Eye (tissue), 1 donor: ENCODE results near the gene FAM9C.
"Not testable (repeated sequence)": the region's sequence is repeated elsewhere in the genome, so short reads cannot be mapped to it uniquely, and the experiment has no call there.

Experiments used
- DNase-seq: peaks from one replicate; pipeline ENCODE4 v3.0.0-alpha.2; 2015

FAM9C gene

DNA sequence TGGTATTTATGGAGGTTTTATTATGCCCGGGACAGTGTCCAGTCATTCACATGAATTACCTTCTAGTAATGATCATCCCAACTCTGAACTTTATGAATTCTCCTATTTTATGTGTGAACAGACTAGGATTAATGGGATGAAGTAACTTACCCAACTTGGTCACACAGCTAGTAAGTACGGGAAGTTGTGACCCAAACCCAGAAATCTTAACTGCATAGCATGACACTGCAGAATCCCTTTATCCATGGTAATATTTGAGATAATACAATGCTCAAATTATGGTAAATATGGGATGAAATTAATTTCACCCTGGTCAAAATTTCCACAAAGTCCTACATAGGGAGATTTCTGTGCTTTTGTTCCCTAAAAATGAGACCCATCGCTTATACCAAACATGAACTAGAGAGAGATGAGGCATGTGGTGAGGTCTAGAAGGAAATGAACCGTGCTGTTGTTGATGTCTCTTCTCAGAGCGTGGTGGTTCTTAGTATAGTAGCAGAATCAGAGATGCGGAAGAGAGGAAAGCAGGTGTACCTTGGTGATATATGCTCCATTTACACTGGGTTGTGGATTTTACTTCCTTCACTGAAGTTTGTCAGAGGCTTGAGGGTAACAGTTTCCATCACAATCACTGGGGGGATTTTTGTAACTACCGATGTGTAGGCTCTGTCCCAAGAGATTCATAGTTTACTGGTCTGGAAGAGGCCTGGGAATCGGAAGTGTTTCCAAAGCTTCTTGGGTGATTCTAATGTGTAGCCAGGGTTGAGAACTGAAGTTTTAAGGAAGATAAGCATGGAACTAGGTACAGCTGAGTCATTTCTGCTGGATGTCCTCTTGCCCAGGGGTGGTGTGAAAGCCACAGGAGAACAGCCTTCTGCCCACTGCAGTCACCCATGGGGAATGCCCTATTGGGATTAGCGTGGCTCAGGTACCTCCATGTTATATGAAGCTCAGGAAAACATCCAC lies 30.2 kb upstream of the FAM9C start:
- DNase-seq, result no peak

GRCh38 chrX:13069771-13070416 lies 25.5 kb upstream of the FAM9C start:
- no peak for DNase-seq

- DNase-seq, result no peak
Measured at GRCh38 chrX:13068651-13069050, 24.2 kb upstream of the FAM9C start.

DNA sequence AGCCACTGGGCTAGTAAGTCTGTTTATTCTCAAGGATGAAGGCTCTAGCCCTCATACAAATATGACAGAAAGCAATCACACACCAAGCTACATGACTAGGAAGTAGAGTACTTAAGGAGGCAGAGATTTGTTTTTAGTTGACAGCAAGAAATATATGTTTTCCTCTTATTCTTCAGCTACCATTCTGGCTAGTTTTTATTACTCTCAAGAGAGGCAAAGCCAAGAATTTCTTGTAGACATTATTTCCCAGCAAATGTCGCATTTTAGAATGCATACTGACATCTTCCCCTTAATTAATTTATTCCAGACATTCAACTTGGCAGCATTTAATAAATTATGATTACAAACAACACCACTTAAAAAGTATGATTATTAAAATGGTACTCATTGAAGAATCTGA lies 23.4 kb upstream of the FAM9C start:
- no peak for DNase-seq

DNA sequence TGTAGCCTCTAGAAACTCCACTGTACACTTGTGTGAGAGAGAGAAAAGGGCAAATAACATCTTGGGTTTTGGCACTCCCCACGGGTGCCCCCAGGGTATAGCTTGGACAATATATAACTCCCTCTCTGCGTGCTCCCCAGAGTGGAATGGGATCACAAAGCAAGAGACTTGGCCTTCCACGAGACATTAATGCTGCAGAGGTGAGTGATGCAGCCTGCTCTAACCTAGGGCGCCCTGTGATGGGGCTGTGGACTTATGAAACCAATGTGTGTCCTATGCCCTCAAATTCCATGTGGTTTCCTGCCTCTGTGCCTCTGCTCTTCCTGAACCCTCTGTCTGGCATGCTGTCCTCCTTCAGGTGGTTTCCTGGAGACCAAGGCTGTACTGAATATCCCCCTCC lies 22.0 kb upstream of the FAM9C start:
- DNase-seq, result no peak

GRCh38 chrX:13064599-13065143 lies 20.3 kb upstream of the FAM9C start:
- no peak for DNase-seq

DNA sequence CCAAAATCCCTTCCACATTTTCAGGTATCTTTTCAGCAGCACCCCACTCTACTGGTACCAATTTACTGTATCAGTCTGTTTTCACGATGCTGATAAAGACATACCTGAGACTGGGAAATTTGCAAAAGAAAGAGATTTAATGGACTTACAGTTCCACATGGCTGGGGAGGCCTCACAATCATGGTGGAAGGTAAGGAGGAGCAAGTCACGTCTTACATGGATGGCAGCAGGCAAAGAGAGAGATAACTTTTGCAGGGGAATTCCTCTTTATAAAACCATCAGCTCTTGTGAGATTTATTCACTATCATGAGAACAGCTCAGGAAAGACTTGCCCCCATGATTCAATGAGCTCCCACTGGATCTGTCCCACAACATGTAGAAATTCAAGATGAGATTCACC lies 18.7 kb upstream of the FAM9C start:
- not testable (repeated sequence) for DNase-seq

- not testable (repeated sequence) for DNase-seq
Measured at GRCh38 chrX:13062331-13062730, 17.9 kb upstream of the FAM9C start.

- not testable (repeated sequence) for DNase-seq
Measured at GRCh38 chrX:13061215-13061708, 16.8 kb upstream of the FAM9C start.

- DNase-seq, result no peak
Measured at GRCh38 chrX:13059637-13060499, 15.4 kb upstream of the FAM9C start.

DNA sequence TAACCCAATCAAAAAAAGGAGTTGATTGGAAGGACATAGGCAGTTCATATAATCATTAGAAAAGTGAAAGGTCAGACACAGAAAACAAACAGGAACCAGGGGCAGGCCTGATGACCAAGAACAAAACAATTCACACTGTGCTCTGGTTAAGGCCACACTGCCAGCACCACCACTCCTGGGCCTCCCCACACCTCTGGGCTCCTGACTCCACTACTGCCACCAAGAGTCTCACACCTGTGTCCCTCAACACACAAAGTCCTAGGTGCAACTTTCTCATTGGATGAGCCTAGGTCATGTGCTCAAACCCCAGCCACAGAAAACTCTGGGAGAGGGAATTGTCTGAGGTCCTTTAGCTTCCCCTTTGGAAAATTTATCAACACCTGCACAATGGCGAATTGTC lies 11.1 kb upstream of the FAM9C start:
- no peak for DNase-seq

GRCh38 chrX:13053171-13053570 lies 8.8 kb upstream of the FAM9C start:
- no peak for DNase-seq

DNA sequence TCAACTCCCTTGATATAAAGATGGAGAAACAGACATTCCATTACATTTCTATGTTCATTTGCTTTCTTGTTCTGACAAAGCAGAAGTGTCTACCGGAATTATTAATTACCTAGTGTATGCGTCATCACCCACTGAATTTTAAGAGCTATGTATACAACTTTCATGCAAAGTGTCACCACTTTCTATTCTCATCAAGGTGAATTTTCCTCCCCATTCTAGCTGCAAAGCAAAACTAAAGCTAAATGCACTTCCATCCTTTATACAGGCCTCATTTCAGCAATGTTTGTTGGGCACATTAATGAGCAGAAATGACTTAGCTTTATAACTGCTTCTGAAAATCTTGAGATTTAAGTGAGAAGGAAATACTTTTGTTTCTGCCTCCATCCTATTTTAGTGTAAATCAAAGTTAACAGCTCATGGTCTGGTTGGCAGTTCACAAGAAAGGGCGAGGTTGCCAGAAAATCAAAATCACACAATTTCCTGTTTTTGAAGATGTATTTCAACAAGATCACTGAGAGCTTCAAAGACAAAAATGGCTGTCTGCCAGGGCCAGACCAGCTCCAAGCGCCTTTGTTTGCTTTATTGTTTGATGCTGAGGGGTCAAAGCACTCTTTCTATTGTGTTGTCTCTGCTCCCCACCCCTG lies 7.2 kb upstream of the FAM9C start:
- DNase-seq, result no peak

DNA sequence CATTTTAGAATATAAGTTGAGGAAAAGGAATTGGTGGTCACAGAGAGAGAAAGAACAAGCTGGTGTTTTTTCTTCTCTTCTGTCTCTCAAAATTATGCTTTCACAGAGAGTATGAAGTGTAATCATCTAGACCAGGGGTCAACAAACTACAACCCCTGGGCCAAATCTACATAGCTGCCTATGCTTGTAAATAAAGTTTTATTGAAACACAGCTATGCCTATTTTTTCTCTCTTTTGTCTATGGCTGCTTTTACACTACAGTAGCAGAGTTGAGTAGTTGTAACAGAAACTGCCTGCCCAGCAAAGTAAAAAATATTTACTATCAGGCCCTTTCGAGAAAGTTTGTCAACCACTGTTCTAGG lies 6.7 kb upstream of the FAM9C start:
- DNase-seq, result no peak

- no peak for DNase-seq
Measured at GRCh38 chrX:13050151-13050550, 5.7 kb upstream of the FAM9C start.

DNA sequence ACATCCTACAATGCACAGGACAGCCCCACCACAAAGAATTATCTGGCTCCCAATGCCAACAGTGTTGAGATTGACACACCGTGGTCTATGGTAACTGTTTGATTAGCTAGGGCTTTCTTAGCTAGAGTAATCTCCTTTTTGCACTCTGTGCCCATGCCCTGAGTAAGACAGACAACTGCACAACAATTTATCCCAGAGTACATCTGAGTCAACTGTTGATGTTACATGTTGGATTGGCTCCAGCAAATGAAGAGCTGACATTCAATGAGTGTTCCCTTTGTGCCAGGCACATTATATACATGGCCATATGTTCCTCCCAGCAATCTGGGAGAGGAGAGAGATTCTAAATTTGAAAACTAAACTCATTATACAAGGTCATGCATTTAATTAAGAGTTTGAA lies 3.9 kb upstream of the FAM9C start:
- no peak for DNase-seq

DNA sequence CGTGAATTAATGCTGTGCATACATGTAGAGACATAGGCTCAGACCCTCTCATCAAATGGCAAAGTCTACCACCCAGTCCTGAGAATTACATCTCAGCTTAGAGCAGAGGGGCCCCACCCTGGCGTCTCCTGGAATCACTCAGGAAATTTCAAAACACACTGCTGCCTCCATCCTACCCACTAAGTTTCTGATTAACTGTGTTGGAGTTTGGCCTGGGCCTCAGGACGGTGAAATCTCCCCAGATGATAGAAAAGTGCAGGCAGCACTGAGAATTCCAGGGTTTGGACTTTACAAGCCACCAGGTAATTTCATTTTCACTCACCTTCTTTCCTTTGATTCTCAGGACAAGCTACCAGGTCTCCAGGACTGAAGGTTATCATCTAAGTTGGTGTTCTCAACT lies 3.3 kb upstream of the FAM9C start:
- no peak for DNase-seq

DNA sequence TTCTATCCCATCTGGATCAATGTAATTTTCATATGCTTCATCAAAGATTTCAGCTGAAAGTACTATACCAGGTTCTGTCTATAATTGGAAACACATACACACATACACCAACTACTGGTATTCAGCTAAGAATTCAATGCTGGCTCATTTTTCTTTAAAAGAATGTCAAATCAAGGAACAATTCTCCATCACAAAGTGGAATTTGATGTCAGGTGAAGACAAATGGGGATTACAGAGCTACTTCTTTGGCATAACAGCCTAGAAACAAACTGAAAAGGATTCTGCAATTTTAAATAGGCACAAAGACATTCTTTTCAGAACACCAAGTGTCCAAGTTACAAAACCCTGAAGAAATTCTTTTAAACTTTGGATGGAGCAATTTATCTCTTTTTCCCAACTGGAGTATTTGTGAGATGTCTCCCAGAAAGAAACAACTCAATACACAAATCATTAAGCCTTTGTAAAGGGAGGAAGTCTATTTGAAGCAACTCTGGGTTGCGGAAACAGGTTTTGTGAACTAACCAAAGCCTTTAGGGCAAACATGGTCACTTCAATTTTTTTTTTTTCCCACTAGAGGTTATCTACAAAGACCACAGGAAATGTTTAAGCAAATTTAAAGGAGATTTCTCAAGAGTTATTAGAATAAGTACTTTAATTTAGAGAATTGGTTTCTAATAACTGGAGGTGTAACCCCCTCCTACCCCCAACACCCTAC lies 1.9 kb upstream of the FAM9C start:
- no peak for DNase-seq

DNA sequence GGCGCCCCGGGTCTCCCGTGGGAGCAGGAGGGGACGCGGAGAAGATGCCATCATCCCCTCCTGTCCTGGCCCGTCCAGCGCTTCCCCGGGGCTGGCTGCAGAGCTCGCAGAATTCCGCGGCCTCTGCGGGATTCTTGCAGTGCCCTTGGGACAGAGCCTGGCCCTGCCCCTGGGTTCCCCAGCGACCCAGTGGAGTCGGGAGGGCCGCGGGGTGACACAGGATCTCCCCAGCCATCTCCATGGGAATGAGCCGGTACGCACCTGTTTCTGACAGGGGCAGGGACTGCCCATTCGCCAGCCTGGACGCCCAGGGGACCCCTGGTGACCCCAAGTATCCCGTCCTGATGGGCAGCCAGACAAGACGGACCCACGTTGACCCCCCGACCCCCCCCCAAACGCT lies 482 bp downstream of the FAM9C start:
- DNase-seq, result no peak

DNA sequence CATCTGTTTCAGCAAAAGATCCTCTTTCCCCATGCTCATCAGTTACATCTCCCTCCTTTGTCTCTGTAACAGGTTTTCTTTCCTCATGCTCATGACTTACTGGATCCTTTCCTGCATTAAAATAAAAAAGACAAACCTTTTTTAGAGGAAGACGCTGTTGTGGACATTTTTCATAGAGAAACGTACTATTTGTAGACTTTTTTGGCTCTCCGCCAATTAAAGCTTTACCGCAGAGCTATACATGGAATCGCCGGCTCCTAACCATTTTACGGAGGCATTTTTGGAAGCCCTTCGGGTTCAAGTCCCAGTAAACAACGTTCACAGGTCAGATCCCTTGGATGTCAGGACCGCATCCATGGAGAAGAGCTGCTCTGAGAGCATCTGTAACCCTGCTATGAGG lies 1.3 kb downstream of the FAM9C start:
- DNase-seq, result no peak

DNA sequence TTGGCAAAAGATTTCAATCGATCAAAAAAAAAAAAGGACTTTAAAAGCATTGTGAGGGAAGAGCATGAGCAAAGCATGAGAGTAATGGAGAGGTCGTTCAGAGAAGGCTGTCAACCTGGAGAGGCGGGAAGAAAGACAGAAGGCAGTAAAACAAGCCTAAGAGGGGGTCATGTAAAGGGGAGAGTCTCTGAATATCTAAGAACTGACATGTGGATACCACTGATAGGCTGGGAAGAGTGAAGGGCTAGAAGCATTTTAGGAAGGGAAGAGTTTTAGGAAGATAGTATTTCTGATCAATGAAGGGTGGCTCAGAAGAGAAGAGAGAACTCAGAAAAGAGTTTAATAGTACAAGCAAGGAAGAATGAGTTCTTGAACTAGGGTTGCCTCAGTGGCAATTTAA lies 7.5 kb downstream of the FAM9C start:
- DNase-seq, result no peak

DNA sequence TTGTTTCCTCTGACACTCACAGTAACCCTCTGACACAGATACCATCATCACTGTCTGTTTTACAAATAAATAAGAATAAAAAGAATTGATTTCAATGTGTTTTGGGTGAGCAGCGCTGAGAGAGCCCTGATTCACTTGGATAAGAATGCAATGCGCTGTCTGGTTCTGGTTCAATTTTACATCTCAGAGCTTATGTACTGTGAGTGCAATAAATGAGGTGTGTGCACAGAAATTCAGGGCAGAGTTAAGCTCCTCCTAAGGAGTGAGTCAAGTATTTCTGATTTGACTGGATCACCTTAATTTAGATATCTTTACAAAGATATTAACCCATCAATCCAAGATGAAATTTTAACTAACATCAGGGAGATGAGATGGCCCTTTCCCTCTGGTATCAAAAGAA lies 11.2 kb downstream of the FAM9C start:
- DNase-seq, result no peak
